K562 (cell line): ENCODE data around the gene PTPRC. TPM values are rescaled to one million over a fixed set of nuclear protein-coding genes. Genes with fewer than 3 reads are reported as not detected.

Experiments
- ATF3 ChIP-seq, 2 experiments: fragments of 450-650 bp in 1 of 2; sonication (generic) in 1 of 2; formaldehyde crosslinking in 1 of 2; IDR thresholded peaks in 1 of 2; conservative IDR thresholded peaks in 1 of 2; 2 replicates each; pipeline versions ENCODE4 v1.6.1 to v1.8.1; 2016 to 2023; ENCODE audit warnings: mild to moderate bottlenecking in 2 of 2, moderate library complexity in 2 of 2, inconsistent platforms in 1 of 2, missing genetic modification reagents in 1 of 2
- MAFF ChIP-seq: IDR thresholded peaks from 2 replicates; pipeline ENCODE4 v1.6.1; 2012; ENCODE audit warnings: low read length, improper control_type of control experiment
- PREB ChIP-seq: sonication (generic); formaldehyde crosslinking; IDR thresholded peaks from 2 replicates; pipeline ENCODE4 v1.8.1; 2023; ENCODE audit warnings: mild to moderate bottlenecking, missing genetic modification reagents
- REST ChIP-seq, 2 experiments: fragments of 450-650 bp; formaldehyde crosslinking in 1 of 2; IDR thresholded peaks; 2 replicates each; pipeline versions ENCODE4 v1.4.0 to v1.6.1; 2014 to 2020; ENCODE audit warnings: mild to moderate bottlenecking in 2 of 2, borderline replicate concordance in 1 of 2, low read depth in 1 of 2
- TEAD4 ChIP-seq, 2 experiments: sonication (generic) in 1 of 2; formaldehyde crosslinking in 1 of 2; IDR thresholded peaks; 2 replicates each; pipeline versions ENCODE4 v1.6.1 to v1.8.0; 2012 to 2022; ENCODE audit warnings: borderline replicate concordance in 1 of 2, inconsistent platforms in 1 of 2, low read length in 1 of 2, mild to moderate bottlenecking in 1 of 2, missing genetic modification reagents in 1 of 2
- ZNF239 ChIP-seq: fragments of 250-450 bp; sonication (Bioruptor Pico); IDR thresholded peaks from 2 replicates; pipeline ENCODE4 v1.4.0; 2020; ENCODE audit warnings: mild to moderate bottlenecking
- polyA plus RNA-seq, 8 experiments: library from polyadenylated mRNA; depleted of rRNA in 4 of 8; stranded (reverse) in 5 of 8; unstranded in 3 of 8; fragments of >200 nt; fragmentation: Nextera tagmentation in 2 of 8; fragmentation: Illumina TruSeq in 1 of 8; extraction: Ambion mirVana in 2 of 8; extraction: Trizol in 1 of 8; gene quantifications; 2 replicates each; pipeline versions ENCODE4 v1.2.1 to v1.2.3, GENCODE V29; 2011 to 2014; ENCODE audit warnings: inconsistent platforms in 1 of 8, missing spikeins in 1 of 8
- total RNA-seq, 7 experiments: library from RNA; depleted of rRNA in 6 of 7; stranded (reverse); fragments of >200 nt in 6 of 7; fragmentation: Illumina TruSeq in 2 of 7; extraction: Trizol in 2 of 7; gene quantifications; 2 replicates each; pipeline versions ENCODE4 v1.2.1 to v1.2.3, GENCODE V29; 2011 to 2021; ENCODE audit warnings: low replicate concordance in 1 of 7

PTPRC gene
- total and polyA plus RNA-seq, 9 of the 15 experiments (the other 6 are each of a cell fraction or from before 2014, with no cell fraction given) = 7.1 to 107 (median 62.9) TPM

- TF ChIP-seq PREB (CRISPR knock-in tag) (no peak), REST (IDR thresholded peaks at IDR 0.05; ENCODE audit: borderline replicate concordance) (no peak), REST (CRISPR knock-in tag; IDR thresholded peaks at IDR 0.05; ENCODE audit: low read depth) (no peak), ATF3 (IDR thresholded peaks at IDR 0.05) (no peak), ATF3 (CRISPR knock-in tag; conservative IDR thresholded peaks at IDR 0.05) (no peak), MAFF (peak; percentile 37; the same call in 1 of the 2 replicates), TEAD4 (IDR thresholded peaks at IDR 0.05; ENCODE audit: low read length) (no peak), TEAD4 (CRISPR knock-in tag; IDR thresholded peaks at IDR 0.05; ENCODE audit: borderline replicate concordance) (no peak), ZNF239 (CRISPR knock-in tag) (no peak)
Measured at GRCh38 chr1:198730952-198731351, 92.1 kb downstream of the PTPRC start (continued).
